ENCODE results near the gene HMOX1.
A peak's percentile ranks its signal among the peaks of the same experiment; 100 is the strongest.
"Not testable (repeated sequence)": the region's sequence is repeated elsewhere in the genome, so short reads cannot be mapped to it uniquely, and the experiment has no call there.

Gene HMOX1

DNA sequence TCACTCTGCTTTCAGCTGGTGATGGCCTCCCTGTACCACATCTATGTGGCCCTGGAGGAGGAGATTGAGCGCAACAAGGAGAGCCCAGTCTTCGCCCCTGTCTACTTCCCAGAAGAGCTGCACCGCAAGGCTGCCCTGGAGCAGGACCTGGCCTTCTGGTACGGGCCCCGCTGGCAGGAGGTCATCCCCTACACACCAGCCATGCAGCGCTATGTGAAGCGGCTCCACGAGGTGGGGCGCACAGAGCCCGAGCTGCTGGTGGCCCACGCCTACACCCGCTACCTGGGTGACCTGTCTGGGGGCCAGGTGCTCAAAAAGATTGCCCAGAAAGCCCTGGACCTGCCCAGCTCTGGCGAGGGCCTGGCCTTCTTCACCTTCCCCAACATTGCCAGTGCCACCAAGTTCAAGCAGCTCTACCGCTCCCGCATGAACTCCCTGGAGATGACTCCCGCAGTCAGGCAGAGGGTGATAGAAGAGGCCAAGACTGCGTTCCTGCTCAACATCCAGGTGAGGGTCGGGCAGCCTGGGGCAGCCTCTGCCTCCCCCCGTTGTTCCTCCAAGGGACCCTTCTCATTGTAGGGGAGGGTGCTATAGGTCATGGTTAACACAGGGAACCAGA, 5.9 kb downstream of the HMOX1 start:
- Histone ChIP-seq H3K27ac (no peak overlapping the region), H3K4me3 (no peak overlapping the region)
- DNase-seq (ENCODE audit: low spot score) = no peak
- TF ChIP-seq, protein P1, sequence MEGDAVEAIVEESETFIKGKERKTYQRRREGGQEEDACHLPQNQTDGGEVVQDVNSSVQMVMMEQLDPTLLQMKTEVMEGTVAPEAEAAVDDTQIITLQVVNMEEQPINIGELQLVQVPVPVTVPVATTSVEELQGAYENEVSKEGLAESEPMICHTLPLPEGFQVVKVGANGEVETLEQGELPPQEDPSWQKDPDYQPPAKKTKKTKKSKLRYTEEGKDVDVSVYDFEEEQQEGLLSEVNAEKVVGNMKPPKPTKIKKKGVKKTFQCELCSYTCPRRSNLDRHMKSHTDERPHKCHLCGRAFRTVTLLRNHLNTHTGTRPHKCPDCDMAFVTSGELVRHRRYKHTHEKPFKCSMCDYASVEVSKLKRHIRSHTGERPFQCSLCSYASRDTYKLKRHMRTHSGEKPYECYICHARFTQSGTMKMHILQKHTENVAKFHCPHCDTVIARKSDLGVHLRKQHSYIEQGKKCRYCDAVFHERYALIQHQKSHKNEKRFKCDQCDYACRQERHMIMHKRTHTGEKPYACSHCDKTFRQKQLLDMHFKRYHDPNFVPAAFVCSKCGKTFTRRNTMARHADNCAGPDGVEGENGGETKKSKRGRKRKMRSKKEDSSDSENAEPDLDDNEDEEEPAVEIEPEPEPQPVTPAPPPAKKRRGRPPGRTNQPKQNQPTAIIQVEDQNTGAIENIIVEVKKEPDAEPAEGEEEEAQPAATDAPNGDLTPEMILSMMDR (IDR thresholded peaks at IDR 0.05) = no peak

DNA sequence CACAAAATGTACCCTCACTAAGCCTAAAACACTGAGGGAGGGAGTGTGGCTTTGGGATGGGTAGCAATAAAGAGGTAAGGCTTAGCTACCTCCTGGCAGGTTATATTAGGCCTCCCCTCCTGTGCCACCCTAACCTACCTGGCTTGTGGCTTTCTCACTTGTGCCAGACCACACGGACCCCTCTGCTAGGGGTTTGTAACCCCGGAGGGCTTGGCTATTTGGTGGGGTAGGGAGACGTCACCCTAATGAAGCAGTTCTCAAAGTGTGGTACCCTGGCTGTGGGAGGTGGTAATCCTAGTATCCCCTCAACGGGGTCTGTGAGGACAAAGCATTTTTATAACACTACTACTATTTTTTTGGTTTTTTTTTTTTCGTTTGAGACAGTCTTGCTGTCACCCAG, 10.0 kb downstream of the HMOX1 start:
- Histone ChIP-seq H3K4me3 (no peak overlapping the region), H3K27ac (no peak overlapping the region)
- DNase-seq (ENCODE audit: low spot score) = no peak
- TF ChIP-seq, protein P1 (IDR thresholded peaks at IDR 0.05) = no peak

DNA sequence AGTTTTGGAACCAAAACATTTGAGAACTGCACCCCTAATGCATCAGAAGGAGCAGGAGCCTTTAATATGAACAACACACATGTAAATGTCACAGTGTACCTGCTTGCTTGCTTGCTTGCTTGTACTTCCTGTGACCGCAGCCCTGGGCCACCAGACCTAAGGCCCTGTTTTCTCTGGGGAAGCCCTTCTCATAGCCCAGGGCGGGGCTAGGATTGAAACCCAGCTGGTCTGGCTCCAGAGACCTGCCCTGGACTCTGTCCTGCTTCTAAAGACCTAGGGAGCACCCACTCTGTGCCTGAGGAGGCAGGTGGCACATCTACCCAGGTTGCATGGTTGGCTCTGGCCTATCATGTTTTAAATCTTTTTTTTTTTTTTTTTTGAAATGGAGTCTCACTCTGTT, 11.5 kb downstream of the HMOX1 start:
- Histone ChIP-seq H3K4me3 (no peak overlapping the region), H3K27ac (no peak overlapping the region)
- TF ChIP-seq, protein P1 (IDR thresholded peaks at IDR 0.05) = no peak
- no peak for DNase-seq (ENCODE audit: low spot score)

DNA sequence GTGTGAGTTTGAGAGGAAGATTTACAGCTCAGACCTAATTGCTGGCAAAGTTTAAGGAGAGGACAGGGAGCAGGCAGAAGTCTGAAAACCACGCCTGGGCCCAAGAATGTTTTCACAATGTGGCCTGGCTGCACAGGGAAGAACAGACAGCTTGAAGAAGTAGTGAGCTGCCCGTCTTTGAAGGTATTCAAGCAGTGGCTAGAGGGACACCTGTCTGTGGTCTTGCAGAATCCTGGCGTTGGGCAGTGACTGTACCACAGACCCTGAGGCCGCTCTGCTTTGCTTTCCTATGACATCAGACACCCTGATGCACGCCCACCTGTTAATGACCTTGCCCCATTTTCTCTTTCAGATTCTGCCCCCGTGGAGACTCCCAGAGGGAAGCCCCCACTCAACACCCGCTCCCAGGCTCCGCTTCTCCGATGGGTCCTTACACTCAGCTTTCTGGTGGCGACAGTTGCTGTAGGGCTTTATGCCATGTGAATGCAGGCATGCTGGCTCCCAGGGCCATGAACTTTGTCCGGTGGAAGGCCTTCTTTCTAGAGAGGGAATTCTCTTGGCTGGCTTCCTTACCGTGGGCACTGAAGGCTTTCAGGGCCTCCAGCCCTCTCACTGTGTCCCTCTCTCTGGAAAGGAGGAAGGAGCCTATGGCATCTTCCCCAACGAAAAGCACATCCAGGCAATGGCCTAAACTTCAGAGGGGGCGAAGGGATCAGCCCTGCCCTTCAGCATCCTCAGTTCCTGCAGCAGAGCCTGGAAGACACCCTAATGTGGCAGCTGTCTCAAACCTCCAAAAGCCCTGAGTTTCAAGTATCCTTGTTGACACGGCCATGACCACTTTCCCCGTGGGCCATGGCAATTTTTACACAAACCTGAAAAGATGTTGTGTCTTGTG, 12.5 kb downstream of the HMOX1 start:
- Histone ChIP-seq H3K27ac (no peak overlapping the region), H3K4me3 (no peak overlapping the region)
- DNase-seq (ENCODE audit: low spot score) = no peak
- TF ChIP-seq, protein P1 (IDR thresholded peaks at IDR 0.05) = no peak

DNA sequence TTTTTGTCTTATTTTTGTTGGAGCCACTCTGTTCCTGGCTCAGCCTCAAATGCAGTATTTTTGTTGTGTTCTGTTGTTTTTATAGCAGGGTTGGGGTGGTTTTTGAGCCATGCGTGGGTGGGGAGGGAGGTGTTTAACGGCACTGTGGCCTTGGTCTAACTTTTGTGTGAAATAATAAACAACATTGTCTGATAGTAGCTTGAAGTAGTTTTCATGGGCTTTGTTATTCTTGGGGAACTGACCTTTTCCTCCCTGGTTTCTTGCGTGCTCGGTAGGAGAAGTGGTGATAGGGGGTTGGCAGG, 13.1 kb downstream of the HMOX1 start:
- no peak overlapping the region for H3K4me3 ChIP-seq
- no peak overlapping the region for H3K27ac ChIP-seq
- DNase-seq (ENCODE audit: low spot score) = no peak
- TF ChIP-seq, protein P1 (IDR thresholded peaks at IDR 0.05) = no peak

DNA sequence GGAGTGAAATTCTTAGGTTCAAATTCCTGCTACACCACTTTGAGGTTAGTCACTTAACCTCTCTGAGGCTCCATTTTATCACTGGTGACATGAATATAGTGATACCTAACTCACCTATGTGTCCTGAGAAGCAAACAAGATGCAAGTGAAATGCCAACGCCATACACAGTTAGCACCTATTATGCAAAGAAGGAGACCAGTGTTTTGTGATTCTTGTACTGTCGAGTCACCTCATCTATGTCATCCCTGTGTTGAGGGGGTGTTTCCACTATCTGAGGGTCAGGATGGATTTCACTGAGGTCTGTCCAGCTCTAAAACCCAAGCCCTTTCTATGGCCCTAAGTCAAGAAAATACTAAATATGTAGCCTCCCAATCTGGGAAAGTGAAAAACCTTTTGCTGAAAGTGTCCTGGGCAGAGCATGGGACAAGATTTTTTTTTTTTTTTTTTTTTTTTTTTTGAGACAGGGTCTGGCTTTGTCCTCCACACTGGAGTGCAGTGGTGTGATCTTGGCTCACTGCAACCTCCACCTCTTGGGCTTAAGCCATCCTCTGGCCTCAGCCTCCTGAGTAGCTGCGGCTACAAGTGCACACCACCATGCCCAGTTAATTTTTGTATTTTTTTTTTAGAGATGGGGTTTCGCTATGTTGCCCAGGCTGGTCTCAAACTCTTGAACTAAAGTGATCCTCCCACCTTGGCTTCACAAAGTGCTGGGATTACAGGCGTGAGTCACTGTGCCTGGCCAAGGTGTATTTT, 14.1 kb downstream of the HMOX1 start:
- DNase-seq (ENCODE audit: low spot score) = no peak
- TF ChIP-seq, protein P1 (IDR thresholded peaks at IDR 0.05) = no peak
- Histone ChIP-seq H3K27ac (no peak overlapping the region), H3K4me3 (no peak overlapping the region)

DNA sequence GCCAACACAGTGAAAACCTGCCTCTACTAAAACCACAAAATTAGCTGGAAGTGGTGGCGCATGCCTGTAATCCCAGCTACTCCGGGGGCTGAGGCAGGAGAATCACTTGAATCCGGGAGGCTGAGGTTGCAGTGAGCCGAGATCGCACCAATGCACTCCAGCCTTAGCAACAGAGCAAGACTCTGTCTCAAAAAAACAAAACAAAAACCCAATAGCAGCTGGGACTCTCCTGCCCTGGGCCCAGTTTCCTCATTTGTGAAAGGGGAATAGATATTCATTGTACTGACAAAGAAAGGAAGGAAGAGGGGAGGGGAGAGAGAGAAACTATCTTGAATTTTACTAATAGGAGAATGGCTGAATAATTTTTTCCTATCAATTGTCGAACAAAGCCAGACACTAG, 15.7 kb downstream of the HMOX1 start:
- DNase-seq (ENCODE audit: low spot score); H3K4me3 ChIP-seq: not testable (repeated sequence)
- peak overlapping the region in 1 of 2 donors; percentile 39 for H3K27ac ChIP-seq

Data from coronary artery (tissue), 2 donors.